ENCODE data around the gene ZXDC. TPM values are rescaled to one million over a fixed set of nuclear protein-coding genes. Genes with fewer than 3 reads are reported as not detected.

The ZXDC gene
- total RNA-seq, 4 donors from 2014 or later = 40.5 to 97.5 (median 61.2) TPM

GRCh38 chr3:126394179-126394976, 81.3 kb downstream of the ZXDC start, which contains the start of gene CFAP100:
Gene CFAP100, plus strand, starts transcription at chr3:126394909. Its CDS starts 1,092 bp downstream, at chr3:126396001.
- no peak for TF ChIP-seq POLR2AphosphoS5 (IDR thresholded peaks at IDR 0.05)
- TF ChIP-seq POLR2A (IDR thresholded peaks at IDR 0.05) = no peak
- no peak for TF ChIP-seq EP300 (IDR thresholded peaks at IDR 0.05)
- TF ChIP-seq CTCF (IDR thresholded peaks at IDR 0.05) = no peak
- no peaks in the 10 kb centered on the region for H3K36me3 ChIP-seq
- no peaks in the 10 kb centered on the region for H3K9me3 ChIP-seq
- peaks cover 11% of the 10 kb centered on the region for H3K4me1 ChIP-seq
- H3K27ac ChIP-seq = no peak within 1 kb of the TSS
- DNase-seq (ENCODE audit: low spot score in 2 of 2) = peak in 1 of 2 donors; percentile 74
- H3K27me3 ChIP-seq = peaks cover 31% of the 10 kb centered on the region
- H3K4me3 ChIP-seq = peak within 1 kb of the TSS; percentile 23
- WGBS = 39% methylated on average over 34 of the region's 43 CpGs

GRCh38 chr3:126393563-126393962, 82.1 kb downstream of the ZXDC start:
- H3K4me3 ChIP-seq = no peak overlapping the region
- no peaks in the 10 kb centered on the region for H3K36me3 ChIP-seq
- DNase-seq (ENCODE audit: low spot score in 2 of 2) = peak in 1 of 2 donors; percentile 13
- peaks cover 19% of the 10 kb centered on the region for H3K4me1 ChIP-seq
- TF ChIP-seq POLR2AphosphoS5 (IDR thresholded peaks at IDR 0.05) (no peak), POLR2A (IDR thresholded peaks at IDR 0.05) (no peak), EP300 (IDR thresholded peaks at IDR 0.05) (no peak), CTCF (IDR thresholded peaks at IDR 0.05) (no peak)
- 93% methylated on average over 4 of the region's 4 CpGs for WGBS
- peaks cover 32% of the 10 kb centered on the region for H3K27me3 ChIP-seq
- no peak overlapping the region for H3K27ac ChIP-seq
- no peaks in the 10 kb centered on the region for H3K9me3 ChIP-seq

GRCh38 chr3:126392246-126392645, 83.4 kb downstream of the ZXDC start:
- Histone ChIP-seq H3K9me3 (no peaks in the 10 kb centered on the region), H3K36me3 (no peaks in the 10 kb centered on the region), H3K4me1 (peaks cover 20% of the 10 kb centered on the region), H3K27ac (no peak overlapping the region), H3K27me3 (peaks cover 32% of the 10 kb centered on the region), H3K4me3 (no peak overlapping the region)
- no peak for TF ChIP-seq POLR2AphosphoS5 (IDR thresholded peaks at IDR 0.05)
- TF ChIP-seq CTCF (IDR thresholded peaks at IDR 0.05) = no peak
- TF ChIP-seq POLR2A (IDR thresholded peaks at IDR 0.05) = no peak
- TF ChIP-seq EP300 (IDR thresholded peaks at IDR 0.05) = no peak
- 55% methylated on average over 12 of the region's 12 CpGs for WGBS
- DNase-seq (ENCODE audit: low spot score in 2 of 2) = peak in 1 of 2 donors; percentile 40

DNA sequence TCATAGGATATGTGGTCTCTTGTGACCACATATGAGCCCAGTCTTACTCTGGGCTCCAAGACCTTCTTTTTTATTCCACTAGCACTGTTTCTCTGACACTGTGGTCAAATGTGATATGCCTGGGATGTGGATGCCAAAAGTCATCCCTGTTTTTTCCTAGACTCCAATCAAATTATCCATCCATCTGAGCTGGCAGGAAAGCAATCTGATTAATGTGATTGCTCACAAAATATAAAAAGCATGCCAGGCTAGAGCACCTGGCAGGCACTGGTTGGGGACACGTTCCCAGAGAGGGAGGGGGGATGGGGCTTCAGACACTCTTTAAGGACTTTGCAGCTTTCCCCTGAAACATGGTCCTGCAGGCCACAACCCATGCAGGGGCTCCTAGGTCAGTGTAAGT, 84.1 kb downstream of the ZXDC start:
- Histone ChIP-seq H3K27me3 (peaks cover 32% of the 10 kb centered on the region), H3K36me3 (no peaks in the 10 kb centered on the region), H3K4me3 (no peak overlapping the region), H3K27ac (no peak overlapping the region), H3K4me1 (peaks cover 20% of the 10 kb centered on the region), H3K9me3 (no peaks in the 10 kb centered on the region)
- 25% methylated on average over 1 of the region's 1 CpG for WGBS
- no peak for TF ChIP-seq POLR2A (IDR thresholded peaks at IDR 0.05)
- TF ChIP-seq CTCF (IDR thresholded peaks at IDR 0.05) = no peak
- no peak for TF ChIP-seq POLR2AphosphoS5 (IDR thresholded peaks at IDR 0.05)
- TF ChIP-seq EP300 (IDR thresholded peaks at IDR 0.05) = no peak
- DNase-seq (ENCODE audit: low spot score in 2 of 2) = peak in 1 of 2 donors; percentile 37

- WGBS = 68% methylated on average over 4 of the region's 4 CpGs
- TF ChIP-seq POLR2AphosphoS5 (IDR thresholded peaks at IDR 0.05) = no peak
- no peak for TF ChIP-seq CTCF (IDR thresholded peaks at IDR 0.05)
- no peak for TF ChIP-seq EP300 (IDR thresholded peaks at IDR 0.05)
- no peak for TF ChIP-seq POLR2A (IDR thresholded peaks at IDR 0.05)
- Histone ChIP-seq H3K27ac (no peak overlapping the region), H3K4me1 (peaks cover 20% of the 10 kb centered on the region), H3K36me3 (no peaks in the 10 kb centered on the region), H3K4me3 (no peak overlapping the region), H3K27me3 (peaks cover 31% of the 10 kb centered on the region), H3K9me3 (no peaks in the 10 kb centered on the region)
- peak in 1 of 2 donors; percentile 37 for DNase-seq (ENCODE audit: low spot score in 2 of 2)
Observed at GRCh38 chr3:126390751-126391150, 84.9 kb downstream of the ZXDC start.

Measured in suprapubic skin (tissue), 4 donors.